Ectodermal cell (in vitro differentiated cells): ENCODE data around the gene ZNF217.

ENCODE experiments used
- H3K27ac ChIP-seq: 2 replicates; pipeline ENCODE4 v1.7.0; 2013; ENCODE audit warnings: mild to moderate bottlenecking, low read depth, low read length; ENCODE audit not compliant: insufficient read depth, poor library complexity, severe bottlenecking
- H3K27me3 ChIP-seq: 2 replicates; pipeline ENCODE4 v1.7.0; 2013; ENCODE audit warnings: mild to moderate bottlenecking, low read length; ENCODE audit not compliant: insufficient read depth, control insufficient read depth, poor library complexity, severe bottlenecking
- H3K36me3 ChIP-seq: one replicate; pipeline ENCODE4 v1.7.0; 2013; ENCODE audit warnings: low read length; ENCODE audit not compliant: control insufficient read depth, insufficient read depth
- H3K4me1 ChIP-seq: one replicate; pipeline ENCODE4 v1.7.0; 2013; ENCODE audit warnings: low read length; ENCODE audit not compliant: control insufficient read depth, insufficient read depth
- H3K4me3 ChIP-seq: 2 replicates; pipeline ENCODE4 v1.7.0; 2013; ENCODE audit warnings: low read depth, low read length, control low read depth; ENCODE audit not compliant: insufficient read depth
- H3K9me3 ChIP-seq: 2 replicates; pipeline ENCODE4 v1.7.0; 2013; ENCODE audit warnings: mild to moderate bottlenecking, low read length, moderate library complexity; ENCODE audit not compliant: control insufficient read depth
- WGBS, 2 experiments: methylation state at CpG; one replicate each; pipeline ENCODE4 v1.1.7; 2013; ENCODE audit warnings: missing lambda C conversion rate in 2 of 2; 5-methylcytosine and 5-hydroxymethylcytosine counted together

ZNF217 gene

DNA sequence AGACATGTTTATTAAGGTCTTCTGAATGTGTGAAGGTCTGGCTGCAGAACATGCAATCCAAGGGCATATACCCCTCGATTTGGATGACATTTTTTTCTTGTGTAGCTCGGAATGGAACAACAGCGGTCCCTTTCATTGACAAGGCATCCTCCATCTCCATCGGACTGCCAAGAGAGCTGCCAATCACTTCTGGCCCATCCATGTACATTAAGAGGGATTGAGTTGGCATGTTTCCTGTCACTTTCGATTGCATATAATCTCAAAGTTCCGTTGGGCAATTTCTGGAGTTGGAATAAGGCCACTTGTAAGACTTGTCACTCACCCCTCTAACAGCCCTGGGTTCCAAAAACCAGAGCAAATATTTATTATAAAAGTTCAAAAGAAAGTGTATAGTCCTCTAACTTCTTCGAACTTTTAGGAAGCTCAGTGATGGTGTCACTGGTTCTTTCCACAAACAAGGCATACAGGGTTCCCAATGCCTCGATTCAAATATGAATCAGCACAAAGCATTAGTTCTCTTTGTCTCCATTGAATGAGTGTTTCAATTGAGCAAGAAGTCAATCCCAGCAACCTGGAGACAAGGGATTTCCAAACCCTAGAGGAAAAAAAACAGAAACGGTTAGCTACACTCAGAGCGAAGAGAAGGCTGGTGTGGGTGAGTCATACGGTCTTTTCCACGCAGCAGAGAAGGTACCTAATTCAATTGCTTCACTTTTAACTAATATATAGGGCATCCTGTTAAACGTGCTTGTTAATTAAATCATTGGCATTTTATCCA lies 10.9 kb downstream of the ZNF217 start:
- H3K36me3 ChIP-seq: peaks cover 22% of the 10 kb centered on the region
- H3K4me3 ChIP-seq: no peak overlapping the region
- H3K4me1 ChIP-seq: peaks cover 47% of the 10 kb centered on the region
- H3K27me3 ChIP-seq: no peaks in the 10 kb centered on the region
- WGBS, 2 experiments: 75 to 80% methylated on average over 13 of the region's 13 CpGs
- H3K9me3 ChIP-seq: no peaks in the 10 kb centered on the region
- H3K27ac ChIP-seq: no peak overlapping the region

DNA sequence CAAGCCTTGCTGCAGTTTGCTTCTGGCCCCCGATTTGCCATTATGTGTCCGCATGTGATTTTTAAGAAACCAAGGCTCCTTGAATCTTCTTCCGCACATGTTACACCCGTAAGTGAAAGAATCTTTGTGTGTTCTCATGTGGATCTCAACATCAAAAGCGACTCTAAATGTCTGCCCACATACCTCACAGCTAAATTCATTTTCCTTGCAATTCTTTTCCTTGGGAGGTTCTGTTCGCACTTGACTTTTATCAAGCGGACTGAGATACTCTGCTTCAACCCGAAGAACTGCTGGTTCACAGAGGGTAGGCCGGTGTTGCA lies 11.4 kb downstream of the ZNF217 start:
- Histone ChIP-seq H3K9me3 (no peaks in the 10 kb centered on the region), H3K27ac (no peak overlapping the region), H3K4me3 (no peak overlapping the region), H3K4me1 (peaks cover 47% of the 10 kb centered on the region), H3K36me3 (peaks cover 25% of the 10 kb centered on the region), H3K27me3 (no peaks in the 10 kb centered on the region)
- 94 to 96% methylated on average over 9 of the region's 9 CpGs for WGBS, 2 experiments

- WGBS, 2 experiments: 95% methylated on average over 44 of the region's 44 CpGs
- peaks cover 31% of the 10 kb centered on the region for H3K36me3 ChIP-seq
- H3K9me3 ChIP-seq: no peaks in the 10 kb centered on the region
- no peak overlapping the region for H3K4me3 ChIP-seq
- no peak overlapping the region for H3K27ac ChIP-seq
- peaks cover 41% of the 10 kb centered on the region for H3K4me1 ChIP-seq
- no peaks in the 10 kb centered on the region for H3K27me3 ChIP-seq
These were observed 12.0 kb downstream of the ZNF217 start for GRCh38 chr20:53581444-53582250.

GRCh38 chr20:53580376-53581111 lies 13.1 kb downstream of the ZNF217 start:
- 81 to 82% methylated on average over 7 of the region's 7 CpGs for WGBS, 2 experiments
- no peaks in the 10 kb centered on the region for H3K27me3 ChIP-seq
- no peak overlapping the region for H3K27ac ChIP-seq
- H3K36me3 ChIP-seq: peaks cover 42% of the 10 kb centered on the region
- H3K9me3 ChIP-seq: no peaks in the 10 kb centered on the region
- no peak overlapping the region for H3K4me3 ChIP-seq
- H3K4me1 ChIP-seq: peaks cover 38% of the 10 kb centered on the region

DNA sequence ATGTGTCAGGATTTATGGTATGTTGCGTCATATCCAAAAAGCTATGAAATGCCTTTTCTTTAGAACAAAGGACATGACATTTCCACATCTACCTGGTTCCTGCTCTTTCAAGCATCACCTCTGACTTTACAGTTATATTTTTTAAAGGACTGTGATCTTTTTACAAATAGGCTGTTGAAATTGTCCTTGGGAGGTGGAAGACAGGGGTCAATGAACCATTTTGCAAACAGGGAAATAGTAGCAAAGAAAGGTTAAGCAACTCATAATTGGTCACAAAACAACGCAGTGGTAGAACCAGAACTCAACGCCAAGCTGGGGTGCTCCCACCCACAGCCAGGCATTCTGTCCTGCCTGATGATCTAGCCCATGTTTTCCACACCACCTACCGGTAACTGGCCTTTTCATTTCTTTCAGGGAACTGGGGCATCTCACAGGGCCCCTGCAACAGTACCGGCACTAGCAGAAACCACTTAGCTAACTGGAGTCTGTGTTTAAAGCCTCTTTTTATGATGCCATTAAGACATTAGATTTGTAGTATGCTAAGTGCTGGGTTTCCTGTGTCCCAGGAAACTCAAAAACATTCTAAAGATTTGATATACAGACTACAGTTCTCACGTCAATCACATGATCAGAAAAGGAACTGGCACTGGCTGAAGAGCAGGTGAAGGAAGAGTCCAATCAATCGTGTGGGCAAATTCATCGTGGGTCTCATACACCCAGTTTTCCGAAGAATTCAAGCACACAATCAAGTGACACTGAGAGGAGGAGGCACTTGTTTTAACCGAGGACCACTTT lies 13.9 kb downstream of the ZNF217 start:
- peaks cover 38% of the 10 kb centered on the region for H3K4me1 ChIP-seq
- peaks cover 50% of the 10 kb centered on the region for H3K36me3 ChIP-seq
- H3K27me3 ChIP-seq: no peaks in the 10 kb centered on the region
- H3K4me3 ChIP-seq: no peak overlapping the region
- H3K27ac ChIP-seq: no peak overlapping the region
- no peaks in the 10 kb centered on the region for H3K9me3 ChIP-seq
- 74 to 81% methylated on average over 10 of the region's 10 CpGs for WGBS, 2 experiments

GRCh38 chr20:53579266-53579580 lies 14.4 kb downstream of the ZNF217 start:
- WGBS, 2 experiments: 95 to 100% methylated on average over 1 to 2 of the region's 2 CpGs
- Histone ChIP-seq H3K4me1 (peaks cover 38% of the 10 kb centered on the region), H3K27ac (no peak overlapping the region), H3K9me3 (no peaks in the 10 kb centered on the region), H3K27me3 (no peaks in the 10 kb centered on the region), H3K4me3 (no peak overlapping the region), H3K36me3 (peaks cover 52% of the 10 kb centered on the region)

DNA sequence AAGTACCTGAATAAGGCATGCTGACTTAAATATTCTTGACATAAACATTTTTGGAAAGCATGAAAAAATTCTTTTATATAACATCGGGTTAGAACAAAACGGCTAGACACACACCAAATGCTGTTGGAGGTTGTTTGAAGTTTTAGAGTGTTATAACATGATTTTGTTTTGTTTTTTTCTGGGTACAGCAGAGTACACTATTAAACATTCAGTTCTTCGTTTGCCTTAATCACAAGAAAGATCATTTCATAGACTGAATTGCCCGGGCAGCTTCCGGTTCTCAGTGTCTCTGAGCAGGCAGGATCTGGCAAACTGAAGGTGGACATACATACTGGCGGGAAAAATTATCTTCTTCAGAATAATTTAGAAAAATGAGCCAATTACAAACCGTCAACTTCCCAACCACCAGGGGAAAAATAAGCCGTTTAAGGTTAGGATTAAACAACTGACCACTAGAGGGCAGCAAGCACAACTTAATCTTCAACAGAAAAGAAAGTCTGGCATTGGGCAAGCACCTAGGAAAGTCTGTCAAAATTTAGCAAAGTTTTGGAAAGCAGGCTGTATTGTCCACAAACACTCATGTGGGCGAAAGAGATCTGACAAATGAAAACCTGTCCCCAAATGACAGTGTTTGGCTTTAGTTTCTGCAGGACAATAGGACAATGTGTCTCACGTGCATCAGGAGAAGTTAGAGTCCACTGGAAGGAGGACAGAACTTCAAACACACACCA lies 15.0 kb downstream of the ZNF217 start:
- H3K4me3 ChIP-seq: no peak overlapping the region
- H3K27me3 ChIP-seq: no peaks in the 10 kb centered on the region
- H3K9me3 ChIP-seq: no peaks in the 10 kb centered on the region
- no peak overlapping the region for H3K27ac ChIP-seq
- WGBS, 2 experiments: 68 to 69% methylated on average over 8 to 10 of the region's 10 CpGs
- H3K4me1 ChIP-seq: peaks cover 37% of the 10 kb centered on the region
- H3K36me3 ChIP-seq: peaks cover 57% of the 10 kb centered on the region

GRCh38 chr20:53576586-53577318 lies 16.9 kb downstream of the ZNF217 start:
- H3K4me1 ChIP-seq: peaks cover 19% of the 10 kb centered on the region
- 95 to 97% methylated on average over 12 of the region's 12 CpGs for WGBS, 2 experiments

DNA sequence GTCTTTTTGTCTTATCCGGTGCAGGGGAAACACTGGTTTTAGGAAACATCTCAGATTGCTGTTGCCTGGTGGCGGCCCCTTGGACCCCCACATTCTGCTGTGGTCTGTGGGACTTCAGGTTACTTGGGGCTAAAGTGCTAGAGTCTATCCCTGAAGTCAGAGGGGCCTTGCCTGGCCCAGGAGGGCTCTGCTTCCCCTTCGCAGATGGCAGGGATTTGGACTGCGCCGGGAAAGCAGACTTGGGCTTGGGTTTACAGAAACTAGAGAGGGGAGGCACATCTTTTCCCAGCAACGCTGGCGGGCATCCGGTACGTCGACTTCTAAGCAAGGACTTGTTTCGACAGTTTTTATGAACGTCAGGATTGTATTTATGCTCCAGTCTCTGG lies 17.5 kb downstream of the ZNF217 start:
- peaks cover 60% of the 10 kb centered on the region for H3K36me3 ChIP-seq
- no peaks in the 10 kb centered on the region for H3K9me3 ChIP-seq
- no peak overlapping the region for H3K4me3 ChIP-seq
- 95 to 98% methylated on average over 12 of the region's 12 CpGs for WGBS, 2 experiments
- peaks cover 16% of the 10 kb centered on the region for H3K4me1 ChIP-seq
- H3K27ac ChIP-seq: no peak overlapping the region
- H3K27me3 ChIP-seq: no peaks in the 10 kb centered on the region

More at GRCh38 chr20:53576586-53577318, 16.9 kb downstream of the ZNF217 start:
- Histone ChIP-seq H3K36me3 (peaks cover 60% of the 10 kb centered on the region), H3K27ac (no peak overlapping the region), H3K4me3 (no peak overlapping the region), H3K27me3 (no peaks in the 10 kb centered on the region), H3K9me3 (no peaks in the 10 kb centered on the region)
